Chondrocyte (in vitro differentiated cells): ENCODE results near the gene LRRC39. TPM values are rescaled to one million over a fixed set of nuclear protein-coding genes. Genes with fewer than 3 reads are reported as not detected.
A peak's percentile ranks its signal among the peaks of the same experiment; 100 is the strongest.

Experiments used
- DNase-seq: peaks from one replicate; pipeline ENCODE4 v3.0.0; 2021; ENCODE audit warnings: mixed read lengths, low spot score
- H3K27ac Mint-ChIP-seq: one replicate; pipeline ENCODE4 v1.8.0; 2021; ENCODE audit warnings: mild to moderate bottlenecking, moderate library complexity, mixed read lengths; ENCODE audit not compliant: unreplicated experiment
- H3K27me3 Mint-ChIP-seq: 2 replicates; pipeline ENCODE4 v1.8.0; 2021; ENCODE audit warnings: low read depth, mixed read lengths
- H3K36me3 Mint-ChIP-seq: 2 replicates; pipeline ENCODE4 v1.8.0; 2021; ENCODE audit warnings: low read depth, mixed read lengths
- H3K4me1 Mint-ChIP-seq: 2 replicates; pipeline ENCODE4 v1.8.0; 2021; ENCODE audit warnings: low read depth, mild to moderate bottlenecking, mixed read lengths
- H3K4me3 Mint-ChIP-seq: one replicate; pipeline ENCODE4 v1.8.0; 2021; ENCODE audit warnings: mild to moderate bottlenecking, moderate library complexity, mixed read lengths; ENCODE audit not compliant: unreplicated experiment
- H3K9me3 Mint-ChIP-seq: 2 replicates; pipeline ENCODE4 v1.8.0; 2021; ENCODE audit warnings: low read depth, mixed read lengths
- total RNA-seq: library from RNA; stranded (reverse); gene quantifications from 3 replicates; pipeline ENCODE4 v1.2.1, GENCODE V29; 2021
- TF ChIP-seq, protein P1 (sequence below): fragments of 200-600 bp; sonication (generic); IDR thresholded peaks from 2 replicates; pipeline ENCODE4 v1.5.0; 2021; ENCODE audit warnings: antibody characterized with exemption, mild to moderate bottlenecking, moderate library complexity

Gene LRRC39
- total RNA-seq, 1 donor from 2014 or later = 1.3 TPM

- Mint-ChIP-seq H3K36me3 (peaks cover 38% of the 10 kb centered on the region), H3K27ac (no peak overlapping the region)
- TF ChIP-seq, protein P1, sequence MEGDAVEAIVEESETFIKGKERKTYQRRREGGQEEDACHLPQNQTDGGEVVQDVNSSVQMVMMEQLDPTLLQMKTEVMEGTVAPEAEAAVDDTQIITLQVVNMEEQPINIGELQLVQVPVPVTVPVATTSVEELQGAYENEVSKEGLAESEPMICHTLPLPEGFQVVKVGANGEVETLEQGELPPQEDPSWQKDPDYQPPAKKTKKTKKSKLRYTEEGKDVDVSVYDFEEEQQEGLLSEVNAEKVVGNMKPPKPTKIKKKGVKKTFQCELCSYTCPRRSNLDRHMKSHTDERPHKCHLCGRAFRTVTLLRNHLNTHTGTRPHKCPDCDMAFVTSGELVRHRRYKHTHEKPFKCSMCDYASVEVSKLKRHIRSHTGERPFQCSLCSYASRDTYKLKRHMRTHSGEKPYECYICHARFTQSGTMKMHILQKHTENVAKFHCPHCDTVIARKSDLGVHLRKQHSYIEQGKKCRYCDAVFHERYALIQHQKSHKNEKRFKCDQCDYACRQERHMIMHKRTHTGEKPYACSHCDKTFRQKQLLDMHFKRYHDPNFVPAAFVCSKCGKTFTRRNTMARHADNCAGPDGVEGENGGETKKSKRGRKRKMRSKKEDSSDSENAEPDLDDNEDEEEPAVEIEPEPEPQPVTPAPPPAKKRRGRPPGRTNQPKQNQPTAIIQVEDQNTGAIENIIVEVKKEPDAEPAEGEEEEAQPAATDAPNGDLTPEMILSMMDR = no peak
Measured at GRCh38 chr1:100142343-100142742, 35.7 kb downstream of the LRRC39 start.

GRCh38 chr1:100141192-100141591 lies 36.9 kb downstream of the LRRC39 start:
- no peaks in the 10 kb centered on the region for H3K9me3 Mint-ChIP-seq
- H3K36me3 Mint-ChIP-seq = peaks cover 37% of the 10 kb centered on the region
- H3K27ac Mint-ChIP-seq = no peak overlapping the region
- no peak overlapping the region for H3K4me3 Mint-ChIP-seq
- no peaks in the 10 kb centered on the region for H3K27me3 Mint-ChIP-seq
- peaks cover 4% of the 10 kb centered on the region for H3K4me1 Mint-ChIP-seq
- TF ChIP-seq, protein P1 = no peak
- DNase-seq = no peak

More at GRCh38 chr1:100142343-100142742, 35.7 kb downstream of the LRRC39 start:
- Mint-ChIP-seq H3K27me3 (no peaks in the 10 kb centered on the region), H3K4me1 (peaks cover 4% of the 10 kb centered on the region), H3K9me3 (no peaks in the 10 kb centered on the region), H3K4me3 (no peak overlapping the region)
- DNase-seq = no peak

GRCh38 chr1:100137602-100138001 lies 40.5 kb downstream of the LRRC39 start:
- Mint-ChIP-seq H3K4me1 (peaks cover 18% of the 10 kb centered on the region), H3K27me3 (no peaks in the 10 kb centered on the region), H3K4me3 (no peak overlapping the region), H3K27ac (no peak overlapping the region), H3K9me3 (no peaks in the 10 kb centered on the region), H3K36me3 (peaks cover 22% of the 10 kb centered on the region)
- DNase-seq = no peak
- TF ChIP-seq, protein P1 = no peak

DNA sequence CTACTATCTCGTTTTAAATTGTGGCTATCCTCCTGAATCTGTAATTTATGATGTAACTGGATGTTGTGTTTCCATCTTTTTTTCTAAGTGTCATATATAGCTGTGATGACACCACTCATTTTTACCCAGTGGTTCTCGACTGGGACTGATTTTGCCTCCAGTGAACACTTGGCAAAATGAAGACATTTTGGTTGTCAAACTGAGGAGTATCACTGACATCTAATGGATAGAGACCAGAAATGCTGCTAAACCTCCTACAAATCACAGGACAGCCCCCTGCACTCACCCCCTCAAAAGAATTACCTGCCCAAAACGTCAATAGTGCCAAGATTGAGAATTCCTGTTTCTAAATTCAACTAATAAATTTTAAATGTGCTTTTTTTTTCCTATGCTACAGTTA lies 43.2 kb downstream of the LRRC39 start:
- H3K36me3 Mint-ChIP-seq = peaks cover 9% of the 10 kb centered on the region

GRCh38 chr1:100132566-100133477 lies 45.2 kb downstream of the LRRC39 start, which contains the start of the genes SASS6 and TRMT13:
SASS6 (minus strand) TSS chr1:100132930; CDS start chr1:100132814, 116 bp downstream.
TRMT13 (plus strand) TSS chr1:100133163; CDS start chr1:100133169, 6 bp downstream.
- TF ChIP-seq, protein P1 = peak; percentile 13
- Mint-ChIP-seq H3K4me1 (peaks cover 31% of the 10 kb centered on the region), H3K27me3 (no peaks in the 10 kb centered on the region), H3K36me3 (peaks cover 1% of the 10 kb centered on the region), H3K4me3 (peak within 1 kb of the TSS; percentile 99), H3K9me3 (no peaks in the 10 kb centered on the region), H3K27ac (peak within 1 kb of the TSS; percentile 95)
- peak; percentile 99 for DNase-seq

More for the DNA sequence above, 43.2 kb downstream of the LRRC39 start:
- peaks cover 31% of the 10 kb centered on the region for H3K4me1 Mint-ChIP-seq
- no peak overlapping the region for H3K4me3 Mint-ChIP-seq
- DNase-seq = no peak
- TF ChIP-seq, protein P1 = peak; percentile 35
- H3K27me3 Mint-ChIP-seq = no peaks in the 10 kb centered on the region
- H3K9me3 Mint-ChIP-seq = no peaks in the 10 kb centered on the region
- no peak overlapping the region for H3K27ac Mint-ChIP-seq
